Cardiac fibroblast (primary cell): ENCODE measurements around the gene C2CD3.

Experiments used
- DNase-seq, 2 donors: peaks; one replicate each; pipeline versions ENCODE4 v3.0.0 to v3.0.0-alpha.2; 2010; ENCODE audit warnings: low read depth in 2 of 2
- H3K4me3 ChIP-seq, 2 donors: replicated peaks in 1 of 2; 1 replicate in 1 of 2; 2 replicates in 1 of 2; pipeline ENCODE4 v1.5.1; 2011; ENCODE audit warnings: low read depth in 2 of 2, low read length in 2 of 2, mild to moderate bottlenecking in 2 of 2, moderate library complexity in 1 of 2
- CTCF ChIP-seq: IDR thresholded peaks from one replicate; pipeline ENCODE4 v1.5.1; 2011; ENCODE audit warnings: low read depth, mild to moderate bottlenecking, low read length, inconsistent platforms

C2CD3 gene

GRCh38 chr11:74033046-74033445 is 137.8 kb downstream of the C2CD3 start:
- TF ChIP-seq CTCF, result no peak
- H3K4me3 ChIP-seq, result no peak overlapping the region
- no peak for DNase-seq

GRCh38 chr11:74030723-74031676 is 139.8 kb downstream of the C2CD3 start:
- H3K4me3 ChIP-seq, result no peak overlapping the region
- TF ChIP-seq CTCF, result no peak
- DNase-seq, result peak in 1 of 2 donors; percentile 20

GRCh38 chr11:74025467-74026166 is 145.2 kb downstream of the C2CD3 start:
- DNase-seq, result peak; percentile 24 to 62
- H3K4me3 ChIP-seq, result no peak overlapping the region
- TF ChIP-seq CTCF, result no peak

GRCh38 chr11:74024261-74025029 is 146.4 kb downstream of the C2CD3 start:
- H3K4me3 ChIP-seq, result no peak overlapping the region
- peak; percentile 93 to 94 for DNase-seq
- no peak for TF ChIP-seq CTCF

- TF ChIP-seq CTCF, result no peak
- H3K4me3 ChIP-seq, result no peak overlapping the region
- DNase-seq, result no peak
Measured at GRCh38 chr11:74023276-74023675, 147.5 kb downstream of the C2CD3 start.

- no peak for DNase-seq
Measured at GRCh38 chr11:74022546-74022945, 148.3 kb downstream of the C2CD3 start.

More at GRCh38 chr11:74022546-74022945, 148.3 kb downstream of the C2CD3 start:
- no peak overlapping the region for H3K4me3 ChIP-seq
- TF ChIP-seq CTCF, result no peak
